Chondrocyte (in vitro differentiated cells): ENCODE results near the gene OR1L8. TPM values are rescaled to one million over a fixed set of nuclear protein-coding genes. Genes with fewer than 3 reads are reported as not detected.
"Not testable (repeated sequence)": the region's sequence is repeated elsewhere in the genome, so short reads cannot be mapped to it uniquely, and the experiment has no call there.

ENCODE experiments used
- DNase-seq: peaks from one replicate; pipeline ENCODE4 v3.0.0; 2021; ENCODE audit warnings: mixed read lengths, low spot score
- H3K27ac Mint-ChIP-seq: one replicate; pipeline ENCODE4 v1.8.0; 2021; ENCODE audit warnings: mild to moderate bottlenecking, moderate library complexity, mixed read lengths; ENCODE audit not compliant: unreplicated experiment
- H3K27me3 Mint-ChIP-seq: 2 replicates; pipeline ENCODE4 v1.8.0; 2021; ENCODE audit warnings: low read depth, mixed read lengths
- H3K36me3 Mint-ChIP-seq: 2 replicates; pipeline ENCODE4 v1.8.0; 2021; ENCODE audit warnings: low read depth, mixed read lengths
- H3K4me1 Mint-ChIP-seq: 2 replicates; pipeline ENCODE4 v1.8.0; 2021; ENCODE audit warnings: low read depth, mild to moderate bottlenecking, mixed read lengths
- H3K4me3 Mint-ChIP-seq: one replicate; pipeline ENCODE4 v1.8.0; 2021; ENCODE audit warnings: mild to moderate bottlenecking, moderate library complexity, mixed read lengths; ENCODE audit not compliant: unreplicated experiment
- H3K9me3 Mint-ChIP-seq: 2 replicates; pipeline ENCODE4 v1.8.0; 2021; ENCODE audit warnings: low read depth, mixed read lengths
- CTCF ChIP-seq: fragments of 200-600 bp; sonication (generic); IDR thresholded peaks from 2 replicates; pipeline ENCODE4 v1.5.0; 2021; ENCODE audit warnings: antibody characterized with exemption, mild to moderate bottlenecking, moderate library complexity
- total RNA-seq: library from RNA; stranded (reverse); gene quantifications from 3 replicates; pipeline ENCODE4 v1.2.1, GENCODE V29; 2021

OR1L8 gene
- total RNA-seq, 1 donor from 2014 or later: not detected

- peaks cover 22% of the 10 kb centered on the region for H3K9me3 Mint-ChIP-seq
Measured at GRCh38 chr9:122561446-122561845, 21.7 kb downstream of the OR1L8 start.

DNA sequence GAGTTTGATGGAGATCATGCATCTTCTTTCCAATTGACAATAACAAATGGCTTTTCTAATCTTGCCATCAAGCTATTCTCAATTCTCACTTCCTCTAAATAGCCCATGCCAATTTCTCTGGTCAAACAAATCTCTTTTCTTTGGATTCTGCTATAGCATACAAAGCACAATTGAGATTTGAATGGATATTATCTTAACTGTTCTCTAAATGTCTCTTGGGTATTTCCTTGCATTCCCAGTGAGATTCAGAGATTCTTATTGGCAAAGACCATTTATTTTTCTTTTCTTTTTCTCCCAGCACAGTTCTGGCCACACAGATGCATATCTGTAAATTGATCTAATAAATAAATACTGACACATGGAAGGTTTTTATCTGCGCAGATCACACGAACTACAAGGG is 30.4 kb downstream of the OR1L8 start, which contains the start of gene OR1N2:
Gene OR1N2, plus strand, starts transcription at position 301 of the 400 bp plus-strand sequence. CDS start 100 bp downstream, outside the sequence.
- Mint-ChIP-seq H3K4me1 (no peaks in the 10 kb centered on the region), H3K27me3 (peaks cover 38% of the 10 kb centered on the region)

More at GRCh38 chr9:122561446-122561845, 21.7 kb downstream of the OR1L8 start:
- Mint-ChIP-seq H3K36me3 (peaks cover 3% of the 10 kb centered on the region), H3K27me3 (peaks cover 13% of the 10 kb centered on the region), H3K4me3 (no peak overlapping the region), H3K4me1 (no peaks in the 10 kb centered on the region), H3K27ac (no peak overlapping the region)
- no peak for DNase-seq
- TF ChIP-seq CTCF: no peak

GRCh38 chr9:122551371-122551770 is 31.8 kb downstream of the OR1L8 start:
- Mint-ChIP-seq H3K27me3 (peaks cover 31% of the 10 kb centered on the region), H3K4me3 (no peak overlapping the region), H3K27ac (no peak overlapping the region), H3K9me3 (peaks cover 14% of the 10 kb centered on the region), H3K4me1 (no peaks in the 10 kb centered on the region), H3K36me3 (no peaks in the 10 kb centered on the region)
- no peak for TF ChIP-seq CTCF
- no peak for DNase-seq

More for the DNA sequence above, 30.4 kb downstream of the OR1L8 start, which contains the start of gene OR1N2:
- Mint-ChIP-seq H3K9me3 (peaks cover 14% of the 10 kb centered on the region), H3K36me3 (no peaks in the 10 kb centered on the region), H3K27ac (no peak within 1 kb of the TSS), H3K4me3 (no peak within 1 kb of the TSS)
- no peak for TF ChIP-seq CTCF
- DNase-seq: no peak

GRCh38 chr9:122546196-122546595 is 37.0 kb downstream of the OR1L8 start:
- H3K4me3 Mint-ChIP-seq: no peak overlapping the region
- H3K4me1 Mint-ChIP-seq: no peaks in the 10 kb centered on the region
- H3K36me3 Mint-ChIP-seq: no peaks in the 10 kb centered on the region
- H3K27ac Mint-ChIP-seq: no peak overlapping the region
- peaks cover 24% of the 10 kb centered on the region for H3K27me3 Mint-ChIP-seq
- peaks cover 17% of the 10 kb centered on the region for H3K9me3 Mint-ChIP-seq
- no peak for DNase-seq
- no peak for TF ChIP-seq CTCF

DNA sequence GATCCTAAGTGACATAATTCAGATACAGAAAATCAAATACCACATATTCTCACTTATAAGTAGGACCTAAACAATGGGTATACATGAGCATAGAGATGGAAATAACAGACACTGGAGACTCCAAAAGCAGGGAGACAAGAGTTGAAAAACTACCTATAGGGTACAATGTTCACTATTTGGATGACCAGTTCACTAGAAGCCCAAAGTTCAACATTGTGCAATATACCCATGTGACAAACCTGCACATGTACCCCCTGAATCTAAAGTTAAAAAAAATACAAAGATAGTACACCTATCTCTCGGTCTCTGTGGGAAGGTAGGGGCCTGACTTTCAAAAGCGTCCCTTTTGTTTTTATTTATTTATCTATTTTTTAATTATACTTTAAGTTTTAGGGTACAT is 44.4 kb downstream of the OR1L8 start:
- H3K4me1 Mint-ChIP-seq: no peaks in the 10 kb centered on the region

DNA sequence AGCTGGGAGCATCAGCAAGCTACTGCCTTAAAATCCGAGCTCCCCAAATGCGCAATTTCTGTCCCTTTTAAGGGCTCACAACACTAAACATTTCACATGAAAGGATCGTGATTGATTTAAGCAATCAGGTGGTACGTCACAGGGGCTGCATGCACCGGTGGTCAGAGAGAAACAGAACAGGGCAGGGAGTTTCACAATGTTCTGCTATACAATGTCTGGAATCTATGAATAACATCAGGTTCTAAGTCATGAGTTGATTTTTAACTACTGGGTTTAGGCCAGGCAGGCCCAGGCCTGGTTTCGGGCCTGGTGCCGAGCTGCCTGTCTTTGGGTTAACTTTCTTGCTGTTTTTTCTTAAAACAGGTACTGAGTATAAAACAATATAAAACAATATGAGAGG is 46.1 kb downstream of the OR1L8 start:
- DNase-seq, H3K36me3 Mint-ChIP-seq, H3K4me1 Mint-ChIP-seq, H3K4me3 Mint-ChIP-seq, H3K27ac Mint-ChIP-seq: not testable (repeated sequence)
- Mint-ChIP-seq H3K9me3 (peaks cover 11% of the 10 kb centered on the region), H3K27me3 (peaks cover 24% of the 10 kb centered on the region)

More for the DNA sequence above, 44.4 kb downstream of the OR1L8 start:
- no peak overlapping the region for H3K4me3 Mint-ChIP-seq
- H3K27ac Mint-ChIP-seq: no peak overlapping the region
- peaks cover 14% of the 10 kb centered on the region for H3K9me3 Mint-ChIP-seq
- H3K36me3 Mint-ChIP-seq: no peaks in the 10 kb centered on the region
- DNase-seq: no peak
- H3K27me3 Mint-ChIP-seq: peaks cover 18% of the 10 kb centered on the region
- no peak for TF ChIP-seq CTCF
